Dermis lymphatic vessel endothelial cell (primary cell): ENCODE data around the gene EIF3K. TPM values are rescaled to one million over a fixed set of nuclear protein-coding genes. Genes with fewer than 3 reads are reported as not detected.

Experiments
- total RNA-seq: library from RNA; depleted of rRNA; stranded (reverse); fragments of >200 nt; gene quantifications from 2 replicates; pipeline ENCODE4 v1.2.1, GENCODE V29; 2014

The EIF3K gene, protein sequence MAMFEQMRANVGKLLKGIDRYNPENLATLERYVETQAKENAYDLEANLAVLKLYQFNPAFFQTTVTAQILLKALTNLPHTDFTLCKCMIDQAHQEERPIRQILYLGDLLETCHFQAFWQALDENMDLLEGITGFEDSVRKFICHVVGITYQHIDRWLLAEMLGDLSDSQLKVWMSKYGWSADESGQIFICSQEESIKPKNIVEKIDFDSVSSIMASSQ
- total RNA-seq = 379 and 458 TPM in 2 replicates

DNA sequence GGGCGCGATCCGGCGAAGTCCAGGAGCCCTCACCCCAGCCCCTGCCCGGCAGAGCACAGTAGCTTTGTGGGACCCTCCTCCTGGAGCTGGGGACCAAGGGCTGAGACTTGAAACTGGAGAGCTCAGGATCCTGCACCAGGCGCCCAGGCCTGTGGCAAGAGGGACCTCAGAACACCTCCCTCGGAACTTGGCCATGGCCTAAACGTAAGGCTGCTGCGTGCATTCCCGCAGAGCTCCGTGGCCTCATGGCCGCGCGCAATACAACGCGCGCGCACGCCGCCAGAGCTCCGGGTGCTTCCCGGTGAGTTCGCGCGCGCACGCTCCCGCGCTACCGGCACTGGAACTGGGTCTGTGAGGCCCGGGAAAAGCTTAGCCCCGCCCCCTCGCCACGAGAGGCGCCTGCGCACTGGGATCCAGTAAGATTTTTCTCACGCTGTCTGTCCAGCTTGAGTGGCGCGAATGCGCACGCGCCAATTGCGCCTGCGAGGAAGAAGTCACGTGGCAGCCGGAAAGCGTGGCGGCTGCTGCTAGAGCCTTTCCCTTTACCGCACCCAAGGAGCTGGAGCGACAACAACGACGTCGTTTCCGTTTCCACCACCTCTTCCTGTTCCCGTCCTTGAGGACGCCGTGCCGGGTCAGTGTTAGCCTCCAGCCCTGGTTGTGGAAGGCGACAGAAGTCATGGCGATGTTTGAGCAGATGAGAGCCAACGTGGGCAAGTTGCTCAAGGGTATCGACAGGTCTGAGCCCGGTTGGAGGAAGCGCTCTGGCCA, at the start of gene EIF3K:
TSS of gene EIF3K (plus strand) at position 599 of the 771 bp plus-strand sequence. CDS start at position 680, 81 bp downstream.

DNA sequence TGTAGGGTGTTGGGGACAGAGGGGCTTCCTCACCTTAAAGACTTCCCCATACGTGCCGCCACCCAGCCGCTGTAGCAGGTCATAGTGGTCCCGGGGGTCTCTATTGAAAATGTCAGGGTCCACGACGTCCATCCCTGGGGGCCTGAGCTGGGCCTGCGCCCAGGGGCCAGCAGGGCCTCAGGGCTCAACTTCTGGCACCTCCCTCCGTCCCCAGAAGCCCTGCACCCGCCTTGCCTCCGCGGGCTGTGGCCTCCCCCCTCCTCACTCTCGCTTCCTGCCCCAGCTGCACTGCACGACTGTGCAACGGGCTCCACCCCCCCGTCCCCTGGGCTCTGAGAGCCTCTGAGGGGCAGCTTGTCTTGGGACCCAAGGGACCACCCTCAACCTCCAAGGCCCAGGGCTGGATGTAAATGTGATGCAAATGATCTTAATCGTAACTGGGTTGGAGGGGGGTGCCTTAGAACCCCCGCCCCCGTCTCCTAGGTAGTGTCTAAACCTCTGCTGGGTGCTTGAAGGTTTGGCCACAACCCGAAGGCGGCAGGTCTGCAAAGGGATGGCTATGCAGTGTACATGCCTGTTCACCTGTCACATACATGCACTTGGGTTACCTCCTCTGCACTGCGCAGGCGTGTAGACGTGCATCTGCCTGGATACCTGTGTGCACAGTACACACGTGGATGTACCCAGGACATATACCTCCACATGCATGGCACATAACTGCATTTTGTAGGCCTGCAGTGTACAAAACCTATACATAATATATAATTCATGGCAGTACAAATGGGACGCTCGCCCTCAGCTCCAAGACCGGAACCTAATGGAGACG, 1.0 kb upstream of the EIF3K start, which contains the start of gene MAP4K1:
TSS of gene MAP4K1 (minus strand) at position 190 of the 826 bp plus-strand sequence. CDS start at position 132, 58 bp downstream.

DNA sequence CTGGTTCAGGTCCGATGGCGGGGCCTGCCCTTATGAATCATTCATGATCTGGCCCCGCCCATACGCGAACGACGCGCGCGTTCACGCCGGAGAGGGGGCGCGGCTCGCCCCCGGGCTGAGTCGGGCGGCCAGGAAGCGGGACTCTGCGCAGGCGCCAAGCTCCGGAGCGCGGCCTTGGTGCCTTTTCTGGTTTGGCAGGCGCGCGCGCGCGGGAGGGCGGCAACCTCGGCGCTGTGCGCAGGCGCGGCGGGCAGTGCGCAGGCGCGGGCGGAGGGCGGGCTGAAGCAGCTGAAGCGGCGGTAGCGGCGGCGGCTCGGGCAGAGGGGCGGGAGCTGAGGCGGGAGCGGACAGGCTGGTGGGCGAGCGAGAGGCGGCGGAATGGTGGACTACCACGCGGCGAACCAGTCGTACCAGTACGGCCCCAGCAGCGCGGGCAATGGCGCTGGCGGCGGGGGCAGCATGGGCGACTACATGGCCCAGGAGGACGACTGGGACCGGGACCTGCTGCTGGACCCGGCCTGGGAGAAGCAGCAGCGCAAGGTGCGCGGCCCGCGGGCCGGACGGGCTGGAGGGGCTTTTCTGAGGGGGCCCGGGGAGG, 28.5 kb downstream of the EIF3K start, which contains the start of gene ACTN4:
TSS of gene ACTN4 (plus strand) at position 282 of the 598 bp plus-strand sequence. CDS start at position 379, 97 bp downstream.

Other genes with a start within 250 kb of the EIF3K start
- 197 and 198 TPM in 2 replicates for gene PSMD8, start 244.6 kb upstream of the EIF3K start, total RNA-seq
- gene GGN, start 231.2 kb upstream of the EIF3K start, total RNA-seq = 0.11 TPM in 1 of 2 replicates, not detected in the other
- gene SPRED3, start 230.5 kb upstream of the EIF3K start, total RNA-seq = 0.22 and 0.26 TPM in 2 replicates
- 4.8 and 6.9 TPM in 2 replicates for gene FAM98C, start 216.1 kb upstream of the EIF3K start, total RNA-seq
- not detected in 2 replicates for gene RASGRP4, start 193.0 kb upstream of the EIF3K start, total RNA-seq
- under 0.01 and 0.11 TPM in 2 replicates for gene RYR1, start 185.5 kb upstream of the EIF3K start, total RNA-seq
- gene MAP4K1, start 1.2 kb upstream of the EIF3K start, total RNA-seq = 0.65 TPM in 1 of 2 replicates, not detected in the other
- 128 and 135 TPM in 2 replicates for gene ACTN4, start 28.5 kb downstream of the EIF3K start, total RNA-seq
- gene CAPN12, start 125.3 kb downstream of the EIF3K start, total RNA-seq = 0.22 TPM in 1 of 2 replicates, not detected in the other
- gene LGALS7, start 154.3 kb downstream of the EIF3K start, total RNA-seq = not detected in 2 replicates
- 0.43 TPM in 1 of 2 replicates, not detected in the other for gene LGALS7B, start 170.0 kb downstream of the EIF3K start, total RNA-seq
- gene LGALS4, start 193.8 kb downstream of the EIF3K start, total RNA-seq = 0.34 TPM in 1 of 2 replicates, not detected in the other
- 44.8 and 52.9 TPM in 2 replicates for gene ECH1, start 212.6 kb downstream of the EIF3K start, total RNA-seq
- 276 and 279 TPM in 2 replicates for gene HNRNPL, start 230.8 kb downstream of the EIF3K start, total RNA-seq